HFF-Myc (cell line): ENCODE results near the gene NOL4L.

Experiments used
- DNase-seq: peaks from one replicate; pipeline ENCODE4 v3.0.0-alpha.2; 2011; ENCODE audit warnings: low read depth; ENCODE audit errors: extremely low read depth
- H3K4me3 ChIP-seq: replicated peaks from 2 replicates; pipeline ENCODE4 v1.5.1; 2011; ENCODE audit warnings: low read depth, mild to moderate bottlenecking, control low read depth, low read length
- CTCF ChIP-seq: IDR thresholded peaks from 2 replicates; pipeline ENCODE4 v1.5.1; 2012; ENCODE audit warnings: mild to moderate bottlenecking, low read depth, low read length, control low read depth; ENCODE audit errors: missing control alignments

Gene NOL4L

GRCh38 chr20:32544893-32545840 lies 40.0 kb downstream of the NOL4L start:
- no peak overlapping the region for H3K4me3 ChIP-seq
- no peak for TF ChIP-seq CTCF
- DNase-seq: no peak

GRCh38 chr20:32544260-32544722 lies 40.8 kb downstream of the NOL4L start:
- H3K4me3 ChIP-seq: no peak overlapping the region
- TF ChIP-seq CTCF: no peak
- DNase-seq: no peak

- H3K4me3 ChIP-seq: no peak overlapping the region
- no peak for TF ChIP-seq CTCF
- DNase-seq: no peak
Observed at GRCh38 chr20:32543570-32544259, 41.4 kb downstream of the NOL4L start.

- no peak for DNase-seq
- no peak overlapping the region for H3K4me3 ChIP-seq
- TF ChIP-seq CTCF: no peak
Observed at GRCh38 chr20:32542259-32542615, 42.9 kb downstream of the NOL4L start.

GRCh38 chr20:32541323-32542258 lies 43.5 kb downstream of the NOL4L start:
- TF ChIP-seq CTCF: no peak
- H3K4me3 ChIP-seq: no peak overlapping the region

GRCh38 chr20:32539817-32540675 lies 45.1 kb downstream of the NOL4L start:
- DNase-seq: no peak
- H3K4me3 ChIP-seq: no peak overlapping the region
- no peak for TF ChIP-seq CTCF

More at GRCh38 chr20:32541323-32542258, 43.5 kb downstream of the NOL4L start:
- no peak for DNase-seq
